ENCODE results near the gene NRG2.

NRG2 gene

DNA sequence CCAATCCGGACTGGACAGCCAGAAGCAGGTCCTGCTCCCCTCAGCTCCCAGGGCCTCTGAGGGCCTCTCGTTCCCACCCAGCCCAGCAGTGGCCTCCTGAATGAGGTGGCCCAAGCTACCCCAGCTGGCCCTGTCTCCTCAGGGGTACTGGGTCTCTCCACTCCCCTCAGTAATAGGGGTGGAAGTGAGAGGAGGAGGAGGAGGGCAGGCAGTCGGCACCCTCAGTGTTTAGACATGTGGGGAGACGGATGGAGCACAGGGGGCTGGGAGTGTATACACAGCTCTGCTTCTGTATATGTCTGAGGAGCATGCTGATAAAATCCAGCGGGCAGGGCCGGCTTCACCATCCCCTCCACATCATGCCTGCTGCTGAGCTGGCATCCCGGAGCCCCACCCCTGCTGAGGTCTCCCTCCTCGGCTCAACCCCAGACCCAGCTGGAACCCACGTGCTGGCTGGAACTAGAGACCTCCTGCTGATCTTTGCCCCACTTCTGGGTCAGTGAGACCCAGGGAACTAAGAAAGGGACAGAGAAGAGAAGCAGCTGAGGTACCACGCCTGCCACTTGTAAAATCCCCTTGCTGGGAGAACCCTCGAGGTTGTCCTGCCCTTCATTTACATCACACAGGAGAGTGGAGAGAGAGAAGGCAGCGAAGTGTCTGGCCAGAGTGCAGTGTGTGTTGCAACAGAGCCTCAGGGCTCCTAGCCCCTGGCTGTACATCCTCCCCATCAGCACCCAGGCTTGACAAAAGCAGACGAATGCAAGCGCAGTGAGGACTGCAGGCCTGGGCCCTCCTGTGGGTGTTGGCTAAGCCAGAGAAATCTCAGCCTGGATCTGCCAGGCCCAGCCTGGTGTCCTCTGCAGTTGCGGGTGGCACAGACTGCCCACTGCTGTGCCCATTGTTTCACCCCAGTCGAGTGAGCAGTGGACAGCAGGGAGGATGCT is 170.0 kb downstream of the NRG2 start:
- DNase-seq, result no peak

DNA sequence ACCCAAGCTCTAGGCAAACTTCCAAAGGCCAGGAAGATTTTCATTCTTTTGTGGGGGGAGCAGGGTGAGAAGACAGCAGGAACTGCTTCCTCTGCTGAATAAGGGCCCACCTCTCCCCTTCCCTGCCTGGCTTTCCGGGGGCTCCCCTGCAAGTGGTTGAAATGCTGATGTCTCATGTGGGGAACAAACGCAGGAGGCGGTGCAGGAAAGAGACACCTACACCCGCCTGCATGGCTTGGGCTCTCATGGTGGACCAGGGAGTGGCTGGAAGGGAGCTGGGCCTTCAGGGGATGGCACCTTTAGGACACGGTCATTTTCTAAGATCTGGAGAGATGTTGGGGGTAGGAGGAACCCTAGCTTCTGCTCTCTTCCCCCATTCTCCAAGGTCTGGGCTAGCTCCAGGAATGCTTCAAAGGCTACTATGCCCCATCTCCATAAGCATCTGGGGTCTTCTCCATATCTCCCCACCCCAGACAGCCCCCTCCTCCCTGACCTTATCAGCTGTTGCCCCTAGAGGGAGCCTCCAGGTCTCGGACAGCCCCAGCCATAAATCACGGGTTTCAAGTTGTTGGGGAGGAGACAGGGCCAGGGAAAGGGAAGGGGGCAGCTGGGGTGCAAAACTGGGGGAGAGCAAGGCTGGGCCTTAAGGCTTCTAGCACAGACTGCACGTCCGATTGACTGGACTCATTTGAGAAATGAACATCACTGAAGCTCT is 170.9 kb downstream of the NRG2 start:
- no peak for DNase-seq

DNA sequence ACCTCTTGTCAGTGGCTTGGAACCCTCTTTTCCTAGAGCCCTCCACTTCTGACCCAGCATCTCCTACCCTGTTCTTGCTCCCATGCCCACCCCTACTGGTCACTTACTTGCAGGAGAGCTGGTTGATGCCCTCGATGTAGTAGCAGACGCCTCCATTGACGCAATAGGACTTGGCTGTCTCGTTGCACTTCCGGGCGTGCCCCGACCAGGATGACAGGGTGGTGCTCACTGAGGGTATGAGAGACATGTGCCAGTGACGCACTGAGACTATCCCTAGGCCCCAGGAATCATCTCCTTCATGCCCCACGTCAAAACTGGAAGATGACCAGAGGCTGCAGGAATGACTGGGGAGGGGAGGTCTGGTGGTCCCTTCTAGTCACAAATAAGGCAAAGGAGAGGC is 171.5 kb downstream of the NRG2 start:
- DNase-seq, result no peak

DNA sequence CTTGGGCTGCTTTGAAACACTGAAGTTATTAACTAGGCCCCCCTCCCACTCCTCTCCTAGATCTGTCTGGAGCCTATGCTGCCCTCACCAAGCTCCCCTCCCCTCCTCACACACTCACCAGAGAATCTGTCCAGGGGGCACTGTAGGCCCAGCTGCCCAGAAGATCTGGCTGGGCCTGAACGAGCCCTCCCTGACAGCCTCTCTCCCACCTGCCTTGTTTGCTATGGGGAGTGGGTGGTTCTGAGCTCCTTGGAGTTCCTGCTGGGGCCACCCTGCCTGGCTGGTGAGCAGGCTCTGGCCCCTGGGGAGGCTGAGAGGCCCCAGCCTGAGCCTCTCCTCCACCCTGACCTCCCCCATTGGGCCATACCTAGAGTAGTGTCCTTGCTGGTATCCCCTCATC is 172.4 kb downstream of the NRG2 start:
- no peak for DNase-seq

DNA sequence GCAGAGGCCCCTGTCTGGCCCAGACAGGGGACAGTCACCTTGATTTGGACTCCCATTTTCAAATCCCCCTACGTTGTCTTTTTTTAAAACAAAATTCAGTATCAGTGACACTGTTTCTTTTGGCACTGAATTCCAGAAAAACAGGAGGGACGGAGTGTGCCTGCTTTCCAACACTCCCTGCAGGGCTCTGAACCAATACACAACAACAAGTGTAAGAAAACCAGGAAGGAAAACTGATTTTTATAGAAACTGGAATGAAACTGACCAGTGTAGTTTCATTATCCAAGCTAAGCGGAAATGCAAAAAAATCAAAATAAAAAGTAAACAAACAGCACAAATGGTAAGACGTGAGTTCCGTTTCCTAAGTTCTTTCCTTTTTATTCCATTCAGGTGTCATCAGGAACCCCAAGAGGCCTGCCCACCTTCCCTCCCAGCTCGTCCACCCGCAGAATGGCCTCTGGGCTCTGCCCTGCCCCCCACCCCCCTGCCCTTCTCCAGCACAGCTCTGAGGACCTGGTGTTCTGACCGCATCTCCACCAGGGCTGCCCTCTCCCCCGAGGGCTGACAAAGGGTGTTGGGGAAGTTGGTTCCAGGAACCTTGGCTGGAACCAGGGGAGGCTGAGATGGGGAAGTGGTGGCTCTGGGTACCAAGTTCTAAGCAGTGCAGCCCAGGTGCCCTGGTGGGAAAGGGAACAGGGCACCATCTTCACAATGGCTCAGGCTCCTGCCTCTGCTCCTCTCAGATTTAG is 173.9 kb downstream of the NRG2 start:
- DNase-seq, result no peak

DNA sequence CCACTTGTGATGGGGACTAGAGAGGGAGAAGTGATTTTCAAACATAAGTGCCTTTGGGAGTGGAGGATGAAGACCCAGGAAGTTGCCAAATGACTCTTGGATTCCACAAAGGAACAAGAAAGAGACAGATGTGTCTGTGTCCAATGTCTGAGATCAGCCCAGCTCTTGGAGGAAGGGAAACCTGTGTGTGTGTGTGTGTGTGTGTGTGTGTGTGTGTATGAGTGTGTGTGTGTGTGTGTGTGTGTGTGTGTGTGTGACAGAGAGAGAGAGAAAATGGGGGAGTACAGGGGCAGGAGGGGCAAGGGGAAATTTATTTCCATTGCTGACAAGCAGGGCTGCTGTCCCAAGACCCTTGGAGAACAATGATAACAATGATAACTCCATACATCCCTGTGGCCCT is 175.5 kb downstream of the NRG2 start:
- DNase-seq, result no peak

DNA sequence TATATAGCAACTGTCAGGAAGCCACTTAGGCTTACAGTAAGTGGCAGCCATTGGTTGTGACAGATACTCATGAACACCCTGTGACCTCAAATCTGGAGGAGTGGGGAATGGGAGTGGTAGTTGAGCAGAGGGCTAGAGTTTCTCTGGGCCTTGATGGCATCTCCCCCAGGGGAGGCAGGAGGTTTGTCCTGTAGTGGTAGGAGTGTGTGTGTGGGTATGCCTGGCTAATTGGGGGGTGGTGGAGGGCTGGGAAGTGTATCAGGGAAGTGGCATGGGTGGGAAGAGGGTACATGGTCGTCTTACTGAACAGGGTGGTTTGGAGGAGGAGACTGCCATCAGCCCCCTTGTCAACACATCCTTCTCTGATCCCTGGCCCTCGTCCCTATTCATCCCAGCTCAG is 176.0 kb downstream of the NRG2 start:
- DNase-seq, result no peak

DNA sequence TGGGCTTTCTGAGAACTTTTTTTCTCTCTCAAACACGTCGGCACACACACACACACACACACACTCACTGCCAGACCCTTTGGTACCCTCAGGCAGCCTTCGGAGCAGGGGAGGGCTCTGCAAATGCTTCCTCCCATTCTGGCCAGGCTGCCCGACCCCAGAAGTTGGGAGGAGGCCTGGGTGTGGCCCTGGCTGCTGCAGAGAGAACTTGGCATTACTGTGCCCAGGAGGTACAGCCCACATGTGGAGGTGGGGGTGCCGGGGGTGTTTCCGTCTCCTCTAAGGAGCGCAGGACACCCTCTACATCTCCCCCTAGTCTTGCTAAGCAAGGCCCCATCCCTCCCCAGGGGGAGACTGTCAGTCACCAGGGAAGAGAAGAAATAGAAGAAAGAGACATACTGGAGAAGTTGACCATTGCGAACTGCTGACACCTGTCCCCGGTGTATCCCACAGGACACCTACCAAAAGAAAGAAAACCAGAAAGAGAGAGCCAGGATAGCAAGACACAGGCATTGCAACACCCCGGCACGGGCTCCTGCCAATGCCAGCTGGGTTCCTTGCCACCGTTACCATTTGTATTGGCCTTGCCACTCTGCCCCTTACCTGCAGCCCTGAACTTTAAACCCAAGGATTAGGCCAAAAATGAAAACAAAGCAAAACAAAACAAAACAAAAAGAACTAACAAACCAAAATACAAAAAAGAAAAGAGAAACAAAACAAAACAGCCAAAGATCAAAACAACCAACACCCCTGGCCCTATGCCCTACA is 178.2 kb downstream of the NRG2 start:
- no peak for DNase-seq

DNA sequence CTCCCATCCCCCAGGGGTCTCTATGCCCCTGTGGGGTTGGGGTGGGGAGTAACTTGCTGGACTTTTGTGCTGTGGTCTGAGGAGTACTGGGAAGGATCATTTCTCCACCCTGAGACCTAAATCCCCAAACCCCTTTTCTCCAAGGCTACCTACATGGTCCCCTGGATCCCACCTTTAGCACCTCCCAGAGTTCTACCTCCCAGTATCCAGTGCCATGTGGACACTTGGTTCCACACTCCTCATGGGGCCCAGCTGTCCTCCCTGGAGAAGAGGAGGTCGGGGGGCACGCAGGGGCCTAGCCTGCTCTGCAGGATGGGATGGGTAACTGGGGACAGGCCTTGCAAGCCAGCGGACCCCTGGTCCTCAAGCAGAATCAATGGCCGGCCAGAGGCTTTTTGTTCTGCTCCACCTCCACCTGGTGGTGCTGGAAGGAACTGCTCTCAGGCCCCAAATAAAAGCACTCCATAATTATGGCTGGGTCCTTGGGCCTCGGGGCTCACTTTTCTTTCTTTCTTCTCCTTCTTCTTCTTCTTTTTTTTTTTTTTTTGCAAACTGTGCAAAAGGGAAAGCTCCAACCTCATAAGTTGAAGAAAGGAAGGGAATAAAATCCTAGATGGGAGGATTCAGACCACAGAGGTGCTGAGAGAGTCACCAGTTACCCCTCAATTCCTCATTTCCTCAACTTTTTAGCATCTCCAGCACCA is 179.1 kb downstream of the NRG2 start:
- DNase-seq, result peak; percentile 68

DNA sequence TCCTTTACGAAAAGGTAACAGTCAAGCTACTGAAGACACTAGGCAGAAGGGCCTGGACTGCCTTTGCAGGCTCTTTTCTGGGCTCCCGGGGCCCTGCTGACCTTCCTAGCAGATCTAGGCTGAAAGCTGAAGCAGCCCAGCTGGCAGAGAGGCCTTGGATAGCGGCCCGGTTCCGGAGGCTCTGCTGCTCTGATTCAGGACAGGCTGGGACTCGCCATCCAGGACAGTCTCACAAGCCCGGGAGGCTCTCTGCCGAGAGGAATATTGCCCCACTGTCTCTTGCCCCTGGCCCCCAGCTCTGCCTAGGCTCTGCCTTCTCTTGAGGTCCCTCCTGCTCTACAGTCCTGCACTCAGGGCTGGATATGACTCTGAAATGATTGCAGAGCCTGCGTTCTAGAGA is 179.7 kb downstream of the NRG2 start:
- DNase-seq, result no peak

DNA sequence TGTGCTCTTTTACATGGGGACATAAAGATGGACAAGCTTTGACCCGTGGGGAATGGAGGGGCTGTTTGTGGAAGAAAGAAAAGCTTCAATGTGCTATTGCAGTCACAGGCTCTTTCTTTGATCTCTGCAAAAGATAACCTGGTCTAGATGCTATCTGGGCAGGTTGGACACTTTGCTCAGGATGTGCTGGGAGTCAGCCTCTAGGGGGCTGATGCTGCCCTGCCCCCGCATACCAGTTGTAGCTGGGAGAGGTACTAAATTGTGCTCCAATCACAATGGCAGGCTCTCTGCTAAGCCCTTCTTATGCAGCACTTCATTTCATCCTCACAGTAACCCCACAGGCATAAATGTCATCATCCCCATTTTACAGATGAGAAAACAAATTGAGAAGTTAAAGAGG is 180.3 kb downstream of the NRG2 start:
- no peak for DNase-seq

DNA sequence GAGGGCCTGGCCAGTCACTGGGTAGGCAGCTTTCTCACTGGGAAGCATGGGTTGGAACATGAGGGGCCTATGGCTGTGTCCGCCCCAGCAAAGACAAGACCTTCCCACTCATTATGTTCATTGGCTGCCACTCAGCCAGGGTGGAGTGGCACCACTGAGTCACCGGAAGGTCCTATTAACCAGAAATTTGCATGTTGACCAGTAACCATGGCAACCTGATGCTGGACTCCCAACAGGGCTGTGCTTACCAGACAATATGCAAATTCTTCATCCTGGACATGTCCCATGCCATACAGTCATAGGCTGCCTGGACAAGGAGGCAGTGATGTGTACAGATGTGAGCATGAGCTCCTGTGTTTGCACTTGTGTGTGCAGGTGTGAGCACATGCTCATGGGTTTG is 180.8 kb downstream of the NRG2 start:
- no peak for DNase-seq

DNA sequence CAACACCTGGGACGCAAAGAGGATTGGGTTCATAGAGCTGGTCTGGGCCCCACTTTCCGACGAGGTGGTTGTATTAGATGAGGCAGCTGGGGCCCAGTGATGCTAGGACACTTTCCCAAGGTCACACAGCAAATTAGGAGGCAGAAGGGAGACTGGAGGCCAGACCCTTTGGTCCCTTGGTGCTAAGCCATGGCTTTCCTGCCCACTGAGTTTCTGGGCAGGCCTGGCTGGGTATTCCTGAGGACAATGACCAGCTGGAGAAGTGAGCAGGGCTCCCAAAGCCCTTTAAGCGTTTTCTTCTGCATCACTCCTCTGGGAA is 181.3 kb downstream of the NRG2 start:
- DNase-seq, result no peak

DNA sequence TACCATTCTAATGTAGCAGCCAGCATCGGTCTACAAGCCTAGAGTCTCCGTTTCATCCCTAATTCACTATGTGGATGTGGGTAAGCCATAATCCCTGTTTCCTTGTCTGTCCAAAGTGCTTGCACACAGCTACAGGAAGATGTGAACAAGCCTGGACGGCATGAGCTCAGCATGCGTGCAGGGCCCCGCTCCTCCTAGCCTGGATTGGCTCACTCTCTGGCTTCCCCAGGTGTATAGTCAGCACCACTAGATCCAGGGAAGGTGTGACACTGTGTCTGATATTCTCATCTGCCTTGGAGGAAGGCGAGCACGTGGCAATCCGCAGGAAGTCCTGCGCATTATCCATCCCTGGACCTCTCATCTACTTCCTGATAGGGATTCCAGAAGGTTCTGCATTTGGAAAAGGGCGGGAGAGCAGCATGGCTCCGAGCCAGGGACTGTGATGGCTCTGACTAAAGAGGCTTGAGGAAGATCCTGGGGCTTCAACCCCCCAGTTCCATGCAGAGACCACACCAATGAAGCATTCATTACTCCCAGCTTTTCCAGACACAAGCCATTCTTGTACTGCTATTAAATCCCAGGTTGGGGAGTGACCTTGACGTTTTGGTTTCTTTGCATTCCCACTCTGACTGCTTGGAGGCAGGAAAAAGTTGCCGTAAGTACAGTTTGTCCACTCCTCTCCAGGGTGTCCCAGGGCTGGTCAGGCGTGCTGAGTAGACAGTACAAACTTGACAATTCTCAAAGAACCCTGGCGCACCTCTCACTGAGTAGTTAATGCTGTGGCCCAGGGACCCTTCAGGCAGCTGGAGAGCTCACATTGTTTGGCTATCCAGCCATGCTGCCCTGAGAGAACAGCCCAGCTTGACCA is 181.8 kb downstream of the NRG2 start:
- DNase-seq, result no peak

DNA sequence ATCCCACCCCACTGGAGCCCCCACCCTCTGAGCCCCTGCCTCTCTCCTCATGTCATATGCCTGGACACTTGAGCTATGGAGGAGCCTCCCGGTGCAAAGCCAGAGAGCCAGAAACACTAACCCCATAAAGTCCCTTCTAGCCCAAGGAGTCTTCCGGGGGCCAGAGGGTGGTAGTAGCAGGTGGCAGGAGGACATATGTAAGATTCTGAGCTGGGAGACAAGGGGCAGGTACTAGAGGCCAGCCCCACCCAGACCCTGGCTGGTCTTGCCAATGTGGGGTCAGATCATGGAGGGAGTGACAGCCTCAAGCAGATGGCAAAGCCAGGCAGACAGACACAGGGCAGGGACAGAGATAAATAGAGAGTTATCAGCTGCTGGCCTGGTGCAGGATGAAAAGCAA is 184.1 kb downstream of the NRG2 start:
- DNase-seq, result no peak

DNA sequence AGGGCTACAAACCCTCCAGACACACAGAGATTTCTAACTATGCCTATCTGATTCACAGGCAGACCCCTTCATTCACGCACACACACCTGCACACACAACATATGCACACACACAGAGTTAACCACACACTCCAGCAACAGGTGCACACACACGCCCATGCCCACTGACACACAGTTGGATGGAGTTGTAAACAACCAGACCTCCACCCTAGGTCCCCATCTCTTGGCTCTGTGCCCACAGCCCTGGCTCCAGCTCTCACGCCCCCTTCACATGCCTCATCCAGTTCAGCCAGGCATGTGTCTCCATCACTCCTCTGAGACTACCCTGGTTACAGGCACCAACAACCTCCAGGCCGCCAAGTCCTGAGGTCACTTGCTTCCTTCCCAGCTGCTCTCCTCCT is 186.4 kb downstream of the NRG2 start:
- DNase-seq, result no peak

DNA sequence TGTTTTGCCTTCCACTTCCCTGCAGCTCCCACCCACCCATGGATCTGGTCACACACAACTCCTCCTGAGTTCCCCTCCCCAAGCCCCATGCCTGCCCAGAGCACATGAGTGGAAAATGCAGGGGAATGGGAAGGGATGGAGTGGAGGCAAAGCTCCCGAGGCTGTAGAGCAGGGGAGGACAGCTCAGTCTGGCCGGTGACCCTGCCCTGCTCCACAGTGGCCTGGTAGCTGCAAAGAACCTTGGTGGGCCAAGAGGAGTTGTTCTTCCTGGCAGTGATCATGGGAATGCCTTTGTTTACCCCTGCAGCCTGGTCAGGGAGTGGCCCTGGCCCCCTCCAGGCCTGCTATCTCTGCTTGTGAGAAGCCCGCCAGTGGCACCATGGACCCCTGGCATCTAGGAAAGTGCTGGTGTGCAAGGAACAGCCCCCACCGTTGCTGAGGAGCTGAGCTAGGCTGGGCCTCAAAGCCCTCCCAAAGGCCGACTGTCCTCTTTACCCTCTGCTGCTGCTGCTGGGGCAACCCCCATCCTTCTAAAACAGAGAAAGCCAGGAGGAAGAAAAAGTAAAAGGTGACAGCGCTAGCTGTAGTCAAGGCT is 187.1 kb downstream of the NRG2 start:
- no peak for DNase-seq

DNA sequence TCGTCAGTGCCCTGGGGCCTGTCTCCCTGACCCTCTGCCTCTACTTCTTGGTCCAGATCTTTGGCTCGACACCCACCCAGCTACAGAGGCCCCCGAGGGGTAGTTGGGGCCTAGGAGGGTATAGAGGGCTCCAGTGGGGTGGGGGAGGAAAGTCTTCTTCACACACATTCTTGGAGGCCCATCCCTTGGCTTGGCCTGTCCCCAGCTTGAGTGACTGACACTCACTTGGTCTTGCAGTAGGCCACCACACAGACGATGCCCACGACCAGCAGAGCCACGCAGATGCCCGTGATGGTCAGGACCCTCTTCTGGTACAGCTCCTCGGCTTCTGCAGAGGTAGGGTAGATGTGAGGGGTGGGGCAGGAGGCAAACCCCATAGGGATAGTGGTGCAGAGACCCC is 187.6 kb downstream of the NRG2 start:
- no peak for DNase-seq

DNA sequence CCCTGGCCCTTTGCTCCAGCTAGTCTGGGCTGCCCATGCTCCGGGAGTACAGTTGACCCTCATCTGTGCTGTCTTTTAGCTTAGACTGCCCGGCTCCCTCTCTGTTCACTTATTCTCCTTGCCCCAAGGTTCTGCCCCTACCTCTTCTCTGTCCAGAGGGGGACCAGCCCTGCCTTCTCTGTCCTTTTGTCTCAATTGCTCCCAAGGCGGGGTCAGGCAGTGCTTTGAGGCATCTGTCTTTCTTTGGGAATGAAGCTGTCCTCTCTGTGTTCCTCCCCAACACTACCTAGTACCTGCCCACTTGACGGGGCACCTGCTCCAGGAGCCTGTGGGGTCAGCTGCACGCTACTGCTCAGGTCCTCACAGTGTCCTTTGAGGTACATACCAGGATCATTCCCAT is 188.1 kb downstream of the NRG2 start:
- no peak for DNase-seq

DNA sequence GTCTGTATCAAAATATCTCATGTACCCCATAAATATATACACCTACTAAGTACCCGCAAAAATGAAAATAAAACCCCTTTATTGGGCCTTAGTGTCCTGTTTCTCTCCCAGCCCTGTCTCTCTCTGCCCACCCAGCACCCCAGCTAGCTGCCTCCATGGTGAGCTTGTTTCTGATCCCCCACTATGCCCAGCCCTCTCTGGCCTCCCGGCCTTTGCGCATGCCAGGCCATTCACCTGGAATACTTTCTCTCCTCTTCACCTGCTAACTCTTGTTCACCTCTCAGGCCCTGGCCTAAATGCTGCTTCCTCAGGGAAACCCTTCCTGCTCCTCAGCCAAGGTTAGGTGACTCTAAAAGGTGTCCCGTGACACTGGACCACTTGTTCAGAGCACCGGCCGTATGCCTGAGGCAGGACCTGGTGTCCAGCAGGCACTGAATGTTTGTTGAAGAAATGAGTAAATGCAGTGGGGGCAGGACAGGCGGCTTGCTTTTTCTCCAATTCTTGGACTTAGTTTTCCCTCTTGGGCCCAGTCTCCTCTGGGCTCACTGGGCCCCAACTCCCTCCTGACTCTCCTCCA is 189.0 kb downstream of the NRG2 start:
- no peak for DNase-seq

DNA sequence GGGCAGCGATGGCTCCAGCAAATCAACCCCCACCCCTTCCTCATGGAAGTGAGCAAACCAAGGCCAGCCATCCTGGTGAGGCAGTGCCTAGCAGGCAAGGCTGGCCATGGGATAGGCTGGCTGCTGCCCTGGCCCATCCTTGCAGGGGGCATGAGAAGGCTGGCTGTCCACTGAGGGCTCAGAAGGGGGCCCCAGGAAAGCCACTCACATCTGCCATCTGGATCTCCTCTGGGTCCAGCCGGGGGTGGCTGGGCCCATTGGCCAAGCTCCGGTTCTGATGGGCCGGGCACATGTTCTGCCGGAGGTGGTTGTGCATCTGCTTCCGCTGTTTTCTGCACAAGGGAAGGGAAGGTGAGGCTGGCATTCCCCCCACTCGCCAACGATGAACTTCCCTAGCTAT is 190.4 kb downstream of the NRG2 start:
- DNase-seq, result no peak

Data from activated CD4-positive, alpha-beta T cell treated with anti-CD3 and anti-CD28 coated beads for 48 hours (primary cell).